Right ventricle myocardium superior (tissue), 1 donor: Measurements from ENCODE around the gene C18orf54. TPM values are rescaled to one million over a fixed set of nuclear protein-coding genes. Genes with fewer than 3 reads are reported as not detected.
"Not testable (repeated sequence)": the region's sequence is repeated elsewhere in the genome, so short reads cannot be mapped to it uniquely, and the experiment has no call there.

Experiments
- ATAC-seq: fragments of 200-7000 bp; cut with Tn5 transposase; one replicate; pipeline ENCODE4 v1.9.1; 2020; ENCODE audit warnings: mild to moderate bottlenecking; ENCODE audit not compliant: poor library complexity
- DNase-seq: peaks from one replicate; pipeline ENCODE4 v3.0.0-alpha.2; 2020
- intact Hi-C: fragments of 100-400 bp; cut with DNase I; formaldehyde crosslinking; loops from one replicate; pipeline ENCODE4 v1.11.2; 2022
- total RNA-seq: library from RNA; stranded (reverse); fragmentation: NEBNext Ultra II Directional; extraction: Animal tissue kit (Norgen Biotek cat#: 25700); gene quantifications from one replicate; pipeline ENCODE4 v1.2.1, GENCODE V29; 2021
- donor health status: DM: no; HTN: yes; CAD: no; lungs with severe emphysema.

The C18orf54 gene
- total RNA-seq, 1 donor from 2014 or later: 1.2 TPM

- DNase-seq (no peak), ATAC-seq (no peak)
- intact Hi-C loops: no loop called here
Observed at GRCh38 chr18:54382733-54383252, 25.1 kb downstream of the C18orf54 start.

DNA sequence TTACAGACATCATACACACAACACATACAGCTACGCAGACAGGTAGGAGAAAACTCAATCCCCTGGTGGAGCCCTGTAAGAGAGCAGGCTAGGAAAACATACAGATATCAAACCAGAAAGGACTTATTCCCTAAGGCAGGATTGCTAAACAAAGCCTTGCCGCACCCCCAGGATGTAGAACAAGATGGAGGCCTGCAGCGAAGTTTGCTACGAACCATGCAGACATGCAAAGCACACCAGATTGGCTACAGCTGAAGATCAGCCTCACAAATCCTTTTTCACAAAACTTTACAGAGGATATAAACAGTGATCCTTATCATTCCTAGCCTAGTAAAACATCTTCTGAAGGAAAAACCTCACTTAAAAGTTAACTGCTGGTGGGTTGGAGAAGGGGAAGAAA is 28.3 kb downstream of the C18orf54 start:
- ATAC-seq (no peak), DNase-seq (no peak)
- intact Hi-C loops: no loop called here

DNA sequence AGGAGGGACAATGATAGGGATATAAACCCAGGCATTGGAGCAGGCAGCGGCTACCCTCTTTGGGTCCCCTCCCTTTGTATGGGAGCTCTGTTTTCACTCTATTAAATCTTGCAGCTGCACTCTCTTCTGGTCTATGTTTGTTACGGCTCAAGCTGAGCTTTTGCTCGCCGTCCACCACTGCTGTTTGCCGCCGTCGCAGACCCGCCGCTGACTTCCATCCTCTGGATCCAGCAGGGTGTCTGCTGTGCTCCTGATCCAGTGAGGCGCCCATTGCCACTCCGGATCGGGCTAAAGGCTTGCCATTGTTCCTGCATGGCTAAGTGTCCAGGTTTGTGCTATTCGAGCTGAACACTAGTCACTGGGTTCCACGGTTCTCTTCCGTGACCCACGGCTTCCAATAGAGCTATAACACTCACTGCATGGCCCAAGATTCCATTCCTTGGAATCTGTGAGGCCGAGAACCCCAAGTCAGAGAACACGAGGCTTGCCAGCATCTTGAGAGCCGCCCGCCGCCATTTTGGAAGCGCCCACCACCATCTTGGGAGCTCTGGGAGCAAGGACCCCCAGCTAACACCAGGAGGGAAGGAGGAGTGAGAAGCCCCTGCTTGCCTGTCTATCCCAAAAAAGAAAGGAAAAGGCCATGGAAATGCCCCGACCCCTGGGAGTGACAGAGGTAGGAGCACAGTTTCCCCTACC is 29.2 kb downstream of the C18orf54 start:
- ATAC-seq, DNase-seq, intact Hi-C loops: not testable (repeated sequence)

DNA sequence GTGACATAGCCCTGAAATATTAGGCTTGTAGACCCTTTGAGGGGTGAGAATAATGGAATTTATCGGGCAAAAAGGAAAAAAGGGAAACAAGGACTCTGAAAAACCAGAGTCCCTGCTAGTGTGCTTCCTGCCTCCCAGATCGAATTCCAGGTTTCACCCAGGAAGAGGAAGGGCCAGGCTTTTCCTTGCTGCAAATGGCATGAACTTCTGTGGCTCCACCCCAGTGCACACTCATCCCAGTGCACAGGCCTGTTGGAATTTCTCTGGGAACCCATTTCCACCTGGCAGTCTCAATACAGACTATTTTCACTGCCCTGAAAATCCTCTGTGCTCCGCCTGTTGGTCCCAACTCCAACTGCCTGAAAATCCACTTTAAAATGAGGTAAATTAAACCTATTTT is 29.9 kb downstream of the C18orf54 start:
- intact Hi-C loops: no loop called here
- DNase-seq (no peak), ATAC-seq (no peak)

DNA sequence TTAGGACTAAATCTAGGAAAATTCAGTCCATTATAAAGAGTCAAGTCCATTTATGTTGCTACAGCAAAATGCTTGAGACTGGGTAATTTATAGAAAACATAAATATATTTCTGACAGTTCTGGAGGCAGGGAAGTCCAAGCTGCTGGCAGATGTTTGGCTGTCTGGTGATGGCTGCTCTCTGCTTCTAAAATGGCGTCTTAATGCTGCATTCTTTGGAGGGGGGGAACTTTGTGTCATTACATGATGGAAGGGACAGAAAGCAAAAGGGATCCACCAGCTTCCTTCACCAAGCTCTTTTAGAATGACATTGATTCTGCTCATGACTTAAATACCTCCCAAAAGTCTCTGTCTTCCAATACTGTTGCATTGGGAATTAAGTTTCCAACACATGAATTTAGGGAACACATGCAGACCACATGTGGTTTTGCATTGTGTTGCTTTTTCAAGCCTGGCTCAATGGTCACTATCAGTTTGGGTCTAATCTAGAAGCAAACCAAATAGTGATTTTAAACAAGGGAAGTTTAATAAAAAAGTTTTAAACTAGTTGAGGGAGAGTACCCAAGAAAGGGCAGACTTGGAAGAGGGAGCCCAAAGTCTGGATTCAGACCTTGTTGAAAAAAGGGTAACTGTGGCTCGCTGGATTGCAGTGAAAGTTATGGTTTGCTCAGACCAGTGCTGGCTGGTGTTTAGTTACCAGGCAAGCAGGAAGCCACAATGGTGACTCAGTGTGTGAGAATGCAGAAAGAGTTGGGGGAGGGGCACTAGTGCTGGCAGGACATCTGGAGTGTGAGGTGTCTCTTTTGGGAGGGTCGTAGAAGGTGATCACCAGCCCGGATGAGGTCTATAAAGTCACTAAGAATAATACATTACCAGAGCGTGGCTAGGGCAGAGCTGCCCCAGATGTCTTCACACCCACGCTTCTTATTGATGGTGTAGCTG is 30.8 kb downstream of the C18orf54 start:
- intact Hi-C loops: no loop called here
- ATAC-seq (no peak), DNase-seq (no peak)

- intact Hi-C loops: no loop called here
- ATAC-seq (no peak), DNase-seq (no peak)
Observed at GRCh38 chr18:54389143-54389505, 31.4 kb downstream of the C18orf54 start.

DNA sequence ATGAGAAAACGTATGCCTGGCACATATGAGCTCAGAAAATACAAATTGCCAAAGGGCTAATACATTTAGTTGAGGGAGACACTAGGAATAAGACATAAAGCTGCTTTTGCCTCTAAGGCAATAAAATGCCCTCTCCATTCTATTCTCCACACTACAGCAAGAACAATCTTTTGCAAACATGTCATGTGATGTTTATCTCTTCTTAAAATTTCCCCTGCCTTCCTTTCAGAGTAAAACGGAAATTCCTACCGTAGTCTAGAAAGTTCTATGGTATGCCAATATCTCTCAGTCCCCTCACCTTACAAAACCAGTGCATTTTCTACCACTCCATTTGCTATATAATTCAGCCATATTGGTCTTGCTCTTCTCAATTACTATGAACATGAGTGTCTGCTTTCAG is 33.1 kb downstream of the C18orf54 start:
- DNase-seq: no peak
- ATAC-seq: no peak
- intact Hi-C loops: no loop called here

GRCh38 chr18:54392543-54393023 is 34.9 kb downstream of the C18orf54 start:
- intact Hi-C loops: no loop called here
- ATAC-seq (peak; percentile 52), DNase-seq (no peak)

DNA sequence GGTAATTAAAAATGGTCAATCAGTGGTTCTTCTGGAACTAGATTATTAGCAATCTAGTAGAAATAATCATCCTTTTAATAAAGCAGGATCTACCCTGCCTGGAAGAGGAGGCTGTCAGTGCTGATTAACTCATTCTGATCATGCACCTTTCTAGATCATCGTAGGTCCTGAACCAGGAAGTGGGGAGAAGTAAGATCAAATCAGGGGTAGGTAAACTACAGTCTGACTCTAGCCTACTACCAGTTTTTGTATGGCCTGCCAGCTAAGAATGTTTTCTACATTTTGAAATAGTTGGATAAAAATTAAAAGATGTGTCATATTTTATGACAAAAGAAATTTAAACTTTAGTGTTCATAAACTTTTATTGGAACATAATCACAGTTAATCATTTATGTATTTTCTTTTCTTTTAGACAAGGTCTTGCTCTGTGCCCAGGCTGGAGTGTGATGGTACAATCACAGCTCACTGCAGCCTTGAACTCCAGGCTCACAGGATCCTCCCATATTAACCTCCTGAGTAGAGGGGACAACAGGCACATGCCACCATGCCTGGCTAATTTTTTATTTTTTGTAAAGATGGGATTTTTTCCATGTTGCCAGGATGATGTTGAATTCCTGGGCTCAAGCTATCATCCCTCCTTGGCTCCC is 36.1 kb downstream of the C18orf54 start:
- intact Hi-C loops: no loop called here
- ATAC-seq (no peak), DNase-seq (no peak)

DNA sequence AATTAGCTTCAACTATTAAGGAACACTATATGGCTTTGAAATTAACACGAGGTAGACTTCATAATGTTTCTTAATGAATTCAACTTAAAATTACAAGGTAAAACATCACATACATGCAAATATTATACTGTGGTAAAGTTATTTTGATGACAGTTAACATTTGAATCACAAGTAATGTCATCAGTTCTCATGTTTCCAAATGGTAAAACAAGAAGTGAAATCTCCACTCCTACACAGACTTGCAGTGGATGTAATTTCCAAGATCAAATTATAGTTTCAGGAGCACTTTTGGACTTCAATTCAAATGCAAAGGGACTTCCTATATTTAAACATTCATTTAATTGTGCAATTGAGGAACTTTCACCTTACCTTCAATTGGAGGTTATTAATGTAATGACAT is 39.1 kb downstream of the C18orf54 start:
- intact Hi-C loops: no loop called here
- DNase-seq: no peak
- no peak for ATAC-seq

- no peak for DNase-seq
- intact Hi-C loops: no loop called here
- no peak for ATAC-seq
Observed at GRCh38 chr18:54405290-54405689, 47.6 kb downstream of the C18orf54 start.

GRCh38 chr18:54411781-54412180 is 54.1 kb downstream of the C18orf54 start:
- intact Hi-C loops: no loop called here
- DNase-seq: no peak
- ATAC-seq: no peak

DNA sequence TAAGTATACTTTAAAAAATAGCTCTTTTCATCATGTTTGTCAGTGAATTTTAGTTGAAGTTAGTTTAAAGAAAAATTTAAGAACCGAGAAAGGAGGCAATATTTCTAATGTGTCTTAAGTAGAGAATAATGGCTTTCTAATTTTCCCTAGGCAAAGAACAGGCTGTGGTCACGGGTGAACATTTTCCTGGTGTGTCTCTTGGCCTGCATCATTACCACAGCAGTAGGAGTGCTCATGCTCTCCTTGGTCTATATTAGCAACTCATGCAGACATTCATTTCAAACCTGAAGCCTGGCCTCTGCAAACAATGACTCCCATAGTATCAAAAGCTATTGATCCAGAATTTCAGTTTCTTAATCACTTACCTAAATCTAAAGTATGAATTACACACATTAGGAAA is 57.4 kb downstream of the C18orf54 start:
- ATAC-seq (no peak), DNase-seq (no peak)
- intact Hi-C loops: no loop called here

DNA sequence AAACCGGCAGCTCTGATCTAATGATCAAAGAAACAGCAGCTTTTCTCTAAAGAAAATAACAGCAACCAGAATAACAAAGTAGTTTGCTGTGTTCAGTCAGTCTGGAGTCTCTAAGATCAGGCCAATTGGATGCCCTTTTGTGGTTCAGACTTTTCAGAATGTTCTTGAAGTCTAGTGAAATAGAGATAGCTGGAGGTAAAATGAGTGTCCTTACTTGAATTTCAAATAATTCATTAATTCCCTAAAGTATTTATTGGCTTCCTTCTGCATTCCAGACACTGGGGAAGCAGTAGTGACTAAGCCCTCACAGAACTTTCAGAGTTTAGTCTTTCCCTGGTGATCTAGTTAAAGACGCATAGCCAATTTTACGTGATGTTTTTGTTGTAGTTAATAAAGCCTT is 58.7 kb downstream of the C18orf54 start:
- ATAC-seq: no peak
- intact Hi-C loops: no loop called here
- DNase-seq: no peak

DNA sequence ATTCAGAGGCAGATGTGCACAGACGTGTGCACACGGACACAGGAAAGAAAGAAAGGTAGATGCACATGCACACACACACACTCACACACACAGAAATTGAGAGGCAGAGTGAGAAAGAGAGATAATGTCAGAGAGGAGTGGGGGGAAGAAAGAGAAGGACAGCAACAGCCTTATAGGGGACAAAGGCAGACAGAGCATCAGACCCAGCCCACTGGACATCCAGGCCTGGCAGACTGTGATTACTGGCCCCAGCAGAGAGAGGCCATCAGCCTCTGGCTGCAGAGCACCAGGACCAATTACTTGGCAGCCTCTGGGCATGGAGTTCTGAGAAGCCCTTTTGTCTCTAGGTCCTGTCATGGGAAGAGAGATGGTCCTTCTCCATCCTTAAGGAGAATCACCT is 66.1 kb downstream of the C18orf54 start:
- ATAC-seq (no peak), DNase-seq (no peak)
- intact Hi-C loops: no loop called here

GRCh38 chr18:54426085-54426665 is 68.5 kb downstream of the C18orf54 start:
- ATAC-seq (no peak), DNase-seq (no peak)
- intact Hi-C loops: no loop called here
